GM13977 (cell line): Measurements from ENCODE around the gene PUM1.
"Not testable (repeated sequence)": the region's sequence is repeated elsewhere in the genome, so short reads cannot be mapped to it uniquely, and the experiment has no call there.

Experiments used
- DNase-seq: peaks from one replicate; pipeline ENCODE4 v3.0.0; 2012; ENCODE audit warnings: low spot score
- CTCF ChIP-seq: IDR thresholded peaks from 2 replicates; pipeline ENCODE4 v1.5.1; 2012; ENCODE audit warnings: mild to moderate bottlenecking, control low read depth; ENCODE audit not compliant: insufficient read depth; ENCODE audit errors: extremely low read depth, missing control alignments
- in situ Hi-C: fragments of 300-500 bp; cut with MboI; formaldehyde crosslinking; loops from one replicate; pipeline ENCODE4 v1.12.0; 2022; ENCODE audit warnings: low sequenced_read_pairs, low pct_unique_long_range_greater_than_20kb, mixed read lengths, inconsistent platforms; ENCODE audit not compliant: unreplicated experiment

Gene PUM1

GRCh38 chr1:30948278-30948677 is 117.2 kb downstream of the PUM1 start:
- in situ Hi-C loops = no loop called here
- no peak for TF ChIP-seq CTCF
- DNase-seq = no peak

- no peak for DNase-seq
- in situ Hi-C loops = no loop called here
- TF ChIP-seq CTCF = no peak
Measured at GRCh38 chr1:30947212-30947611, 118.3 kb downstream of the PUM1 start.

GRCh38 chr1:30942326-30942963 is 123.1 kb downstream of the PUM1 start:
- TF ChIP-seq CTCF = no peak
- DNase-seq = no peak
- in situ Hi-C loops = no loop called here

- no peak for TF ChIP-seq CTCF
- DNase-seq = no peak
- in situ Hi-C loops = no loop called here
Measured at GRCh38 chr1:30940541-30940940, 125.0 kb downstream of the PUM1 start.

- TF ChIP-seq CTCF = no peak
- in situ Hi-C loops = no loop called here
- no peak for DNase-seq
Measured at GRCh38 chr1:30936541-30937171, 128.9 kb downstream of the PUM1 start.

- in situ Hi-C loops, DNase-seq: not testable (repeated sequence)
Measured at GRCh38 chr1:30935758-30936157, 129.8 kb downstream of the PUM1 start.

DNA sequence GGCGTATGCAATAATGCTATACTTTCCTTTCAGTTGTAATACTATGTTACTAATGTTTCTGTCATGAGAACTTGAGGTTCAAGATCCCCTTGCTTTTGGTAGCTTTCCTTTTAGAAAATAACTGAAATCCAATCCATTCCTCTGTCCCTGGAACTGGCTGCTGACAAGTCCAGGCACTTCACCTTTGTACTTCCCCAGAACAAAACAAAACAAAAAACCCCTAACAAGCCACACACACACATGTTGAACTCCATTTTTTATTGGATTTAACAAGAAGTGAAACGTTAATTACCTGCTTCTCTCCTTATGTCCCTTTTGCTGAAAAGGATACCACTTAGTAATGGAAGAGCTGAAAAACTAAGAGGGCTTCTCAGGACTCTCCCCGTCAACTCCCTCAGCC is 130.9 kb downstream of the PUM1 start:
- TF ChIP-seq CTCF = no peak
- no peak for DNase-seq
- in situ Hi-C loops = no loop called here
